Left lung (tissue), 10 donors: ENCODE results near the gene NFIA. TPM values are rescaled to one million over a fixed set of nuclear protein-coding genes. Genes with fewer than 3 reads are reported as not detected.

Experiments used
- ATAC-seq: fragments of 200-7000 bp; cut with Tn5 transposase; one replicate; pipeline ENCODE4 v1.9.1; 2020; ENCODE audit warnings: moderate library complexity
- DNase-seq, 4 donors: peaks; one replicate each; pipeline ENCODE4 v3.0.0-alpha.2; 2013 to 2020
- H3K27ac ChIP-seq, 2 donors: fragments of 200-600 bp; sonication (generic) in 1 of 2; one replicate each; pipeline versions ENCODE4 v1.5.0 to v1.8.0; 2020 to 2021
- H3K27me3 ChIP-seq, 2 donors: fragments of 200-600 bp; sonication (generic) in 1 of 2; one replicate each; pipeline versions ENCODE4 v1.5.0 to v1.8.0; 2020 to 2021
- H3K36me3 ChIP-seq, 2 donors: fragments of 200-600 bp; sonication (generic) in 1 of 2; one replicate each; pipeline versions ENCODE4 v1.5.0 to v1.8.0; 2020 to 2021
- H3K4me1 ChIP-seq, 2 donors: fragments of 200-600 bp; one replicate each; pipeline ENCODE4 v1.8.0; 2021
- H3K4me3 ChIP-seq, 2 donors: fragments of 200-600 bp; sonication (generic) in 1 of 2; one replicate each; pipeline versions ENCODE4 v1.5.0 to v1.8.0; 2020 to 2021; ENCODE audit warnings: mild to moderate bottlenecking in 1 of 2
- H3K9me3 ChIP-seq, 2 donors: fragments of 200-600 bp; sonication (generic) in 1 of 2; one replicate each; pipeline versions ENCODE4 v1.5.0 to v1.8.0; 2020 to 2021
- CTCF ChIP-seq, 2 donors: fragments of 200-600 bp; sonication (generic) in 1 of 2; IDR thresholded peaks; one replicate each; pipeline versions ENCODE4 v1.5.0 to v1.8.0; 2021; ENCODE audit warnings: antibody characterized with exemption in 2 of 2
- intact Hi-C, 2 donors: fragments of 100-400 bp; cut with DNase I; formaldehyde crosslinking; loops; one replicate each; pipeline versions ENCODE4 v1.11.2 to v1.14.2; 2022
- polyA plus RNA-seq, 6 donors: library from polyadenylated mRNA; unstranded; fragments of 120-200 nt; gene quantifications; one replicate each; pipeline ENCODE4 v1.2.1, GENCODE V29; 2013; ENCODE audit not compliant: insufficient read length in 6 of 6
- total RNA-seq, 2 donors: library from RNA; stranded (reverse); fragmentation: NEBNext Ultra II Directional; extraction: Animal tissue kit (Norgen Biotek cat#: 25700); gene quantifications; one replicate each; pipeline ENCODE4 v1.2.1, GENCODE V29; 2021
- donor health status: DM: no; HTN: yes; CAD: no.
- donor health status: DM: no; HTN: no; CAD: no.

NFIA gene
- total and polyA plus RNA-seq, 8 donors: 30.4 to 60.7 (median 37.6) TPM

DNA sequence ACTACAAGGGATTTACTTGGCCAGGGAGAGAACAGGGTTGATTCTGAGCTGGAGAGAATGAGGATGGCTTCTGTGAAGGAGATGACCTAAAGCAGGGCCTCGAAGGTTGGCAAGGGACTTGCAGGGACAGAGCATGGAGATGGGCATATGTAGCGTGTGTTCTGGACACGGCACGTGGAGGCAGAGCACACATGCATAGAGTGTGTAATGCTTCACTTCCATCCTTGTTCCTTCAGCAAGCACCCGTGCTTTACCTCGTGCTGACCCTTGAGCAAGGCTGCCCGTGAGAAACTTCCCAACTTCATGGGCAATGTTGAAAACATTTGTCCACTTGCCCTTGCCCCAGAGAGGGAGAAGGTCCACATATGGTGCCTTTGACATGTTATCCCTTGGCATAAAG lies 33.1 kb downstream of the NFIA start:
- DNase-seq: no peak
- intact Hi-C loops: no loop called here
- Histone ChIP-seq H3K4me3 (no peak overlapping the region), H3K27ac (no peak overlapping the region), H3K27me3 (no peaks in the 10 kb centered on the region), H3K36me3 (no peaks in the 10 kb centered on the region), H3K4me1 (peaks cover 7 to 41% of the 10 kb centered on the region in 2 donors), H3K9me3 (no peaks in the 10 kb centered on the region)
- ATAC-seq: no peak
- TF ChIP-seq CTCF (IDR thresholded peaks at IDR 0.05): no peak

- Histone ChIP-seq H3K9me3 (no peaks in the 10 kb centered on the region), H3K4me3 (no peak overlapping the region), H3K27ac (peak overlapping the region in 1 of 2 donors; percentile 42), H3K27me3 (no peaks in the 10 kb centered on the region), H3K36me3 (no peaks in the 10 kb centered on the region), H3K4me1 (peaks cover 13 to 41% of the 10 kb centered on the region in 2 donors)
- no peak for TF ChIP-seq CTCF (IDR thresholded peaks at IDR 0.05)
- intact Hi-C loops: no loop called here
- DNase-seq (no peak), ATAC-seq (peak; percentile 60)
Measured at GRCh38 chr1:61116421-61116820, 34.1 kb downstream of the NFIA start.

DNA sequence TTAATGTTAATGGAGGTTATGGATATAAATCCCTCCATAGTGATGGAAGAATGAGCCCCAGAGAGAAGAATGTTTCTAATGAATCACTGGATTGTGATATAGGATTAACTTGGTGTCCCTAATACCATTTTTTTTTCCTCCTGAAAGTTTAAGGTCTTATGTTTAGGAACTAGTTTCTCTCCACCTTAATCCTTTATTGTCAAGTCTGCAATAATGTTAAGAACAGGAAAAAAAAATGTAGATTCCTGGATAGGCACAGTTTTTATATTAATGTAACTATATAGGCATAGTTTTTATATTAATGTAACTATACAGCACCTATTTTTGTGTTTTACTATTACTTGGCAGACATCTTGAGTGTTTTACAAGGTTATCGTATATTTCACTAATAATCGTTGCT lies 34.9 kb downstream of the NFIA start:
- ATAC-seq: no peak
- no peak for TF ChIP-seq CTCF (IDR thresholded peaks at IDR 0.05)
- H3K4me1 ChIP-seq: peaks cover 13 to 48% of the 10 kb centered on the region in 2 donors
- H3K27me3 ChIP-seq: no peaks in the 10 kb centered on the region
- H3K27ac ChIP-seq: no peak overlapping the region
- no peaks in the 10 kb centered on the region for H3K36me3 ChIP-seq
- intact Hi-C loops: no loop called here
- H3K9me3 ChIP-seq: no peaks in the 10 kb centered on the region
- no peak overlapping the region for H3K4me3 ChIP-seq
- no peak for DNase-seq

DNA sequence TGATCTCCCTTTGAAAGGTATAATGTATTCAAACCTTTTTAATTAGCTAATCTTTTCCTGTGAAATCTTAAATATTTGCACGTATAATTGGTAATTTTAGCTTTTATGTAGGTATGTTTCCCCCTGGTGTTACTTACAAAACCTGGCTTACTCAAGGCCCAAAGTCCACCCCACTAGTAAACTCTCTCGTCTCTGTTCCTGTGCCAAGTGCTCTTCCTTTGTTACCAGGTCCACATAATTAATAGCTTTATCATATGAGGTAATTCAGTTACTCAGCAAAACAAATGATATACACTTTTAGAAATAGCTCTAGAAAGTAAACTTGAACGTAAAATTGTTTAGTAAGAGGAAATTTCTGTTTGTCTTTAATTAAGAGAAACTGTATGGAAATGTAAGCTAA lies 36.7 kb downstream of the NFIA start:
- Histone ChIP-seq H3K36me3 (no peaks in the 10 kb centered on the region), H3K27ac (no peak overlapping the region), H3K27me3 (no peaks in the 10 kb centered on the region), H3K4me1 (peaks cover 13 to 48% of the 10 kb centered on the region in 2 donors), H3K4me3 (no peak overlapping the region), H3K9me3 (no peaks in the 10 kb centered on the region)
- intact Hi-C loops: no loop called here
- DNase-seq: no peak
- ATAC-seq: no peak
- no peak for TF ChIP-seq CTCF (IDR thresholded peaks at IDR 0.05)

DNA sequence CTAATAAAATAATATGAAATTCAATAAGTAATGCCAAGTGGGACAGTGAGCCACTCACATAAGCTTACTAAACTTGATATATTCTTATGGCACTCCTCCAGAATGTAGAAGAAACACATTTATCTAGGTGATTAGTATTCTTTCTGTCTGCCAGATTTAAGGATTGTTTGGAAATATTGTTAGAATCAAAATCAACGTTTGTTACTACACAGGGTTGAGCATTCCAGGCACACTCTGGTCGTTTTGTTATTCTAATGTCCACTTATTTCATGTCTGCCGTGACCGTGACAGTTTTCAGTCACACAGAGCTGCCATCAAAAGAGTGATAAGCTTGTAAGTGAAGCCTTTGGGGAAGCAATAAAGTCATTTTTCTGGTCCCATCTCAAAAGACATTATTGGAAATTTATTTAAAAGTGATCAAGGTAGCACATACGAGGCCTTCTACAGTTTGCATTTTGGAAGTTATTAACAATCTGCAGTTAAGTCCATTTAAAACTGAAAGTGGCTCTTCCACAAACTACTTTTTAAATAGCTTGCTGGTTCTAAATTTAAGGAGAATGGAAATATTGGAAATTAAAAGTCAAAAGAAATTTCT lies 38.0 kb downstream of the NFIA start:
- H3K4me1 ChIP-seq: peaks cover 8 to 39% of the 10 kb centered on the region in 2 donors
- H3K4me3 ChIP-seq: no peak overlapping the region
- H3K27me3 ChIP-seq: no peaks in the 10 kb centered on the region
- no peak for DNase-seq
- H3K9me3 ChIP-seq: no peaks in the 10 kb centered on the region
- H3K36me3 ChIP-seq: no peaks in the 10 kb centered on the region
- no peak for TF ChIP-seq CTCF (IDR thresholded peaks at IDR 0.05)
- H3K27ac ChIP-seq: peak overlapping the region in 1 of 2 donors; percentile 34
- ATAC-seq: peak; percentile 22
- intact Hi-C loops: no loop called here
